HG02571 (cell line): ENCODE measurements around the gene RASIP1.
"Not testable (repeated sequence)": the region's sequence is repeated elsewhere in the genome, so short reads cannot be mapped to it uniquely, and the experiment has no call there.

ENCODE experiments used
- ATAC-seq: cut with Tn5 transposase; IDR thresholded peaks from one replicate; pipeline ENCODE4 v1.9.1; 2021; ENCODE audit warnings: mild to moderate bottlenecking, moderate library complexity; ENCODE audit not compliant: unreplicated experiment

RASIP1 gene

GRCh38 chr19:48735031-48735615 lies 5.3 kb downstream of the RASIP1 start:
- ATAC-seq, result no peak

GRCh38 chr19:48734625-48735024 lies 5.8 kb downstream of the RASIP1 start:
- ATAC-seq, result no peak

- no peak for ATAC-seq
Observed at GRCh38 chr19:48731452-48731851, 9.0 kb downstream of the RASIP1 start.

- no peak for ATAC-seq
Observed at GRCh38 chr19:48728911-48729664, 11.3 kb downstream of the RASIP1 start.

- no peak for ATAC-seq
Observed at GRCh38 chr19:48726556-48726955, 13.9 kb downstream of the RASIP1 start.

- no peak for ATAC-seq
Observed at GRCh38 chr19:48724796-48725753, 15.3 kb downstream of the RASIP1 start.

GRCh38 chr19:48722196-48722708 lies 18.2 kb downstream of the RASIP1 start:
- ATAC-seq, result no peak

GRCh38 chr19:48720613-48721296 lies 19.7 kb downstream of the RASIP1 start:
- ATAC-seq, result peak; percentile 75

GRCh38 chr19:48720251-48720612 lies 20.2 kb downstream of the RASIP1 start:
- no peak for ATAC-seq

- ATAC-seq, result no peak
Observed at GRCh38 chr19:48719263-48720171, 20.9 kb downstream of the RASIP1 start, which contains the start of gene MAMSTR. Gene MAMSTR, minus strand, starts transcription at chr19:48719725. Its CDS starts 694 bp downstream, at chr19:48719031.

- ATAC-seq, result no peak
Observed at GRCh38 chr19:48718711-48719231, 21.6 kb downstream of the RASIP1 start.

- ATAC-seq, result not testable (repeated sequence)
Observed at GRCh38 chr19:48718106-48718505, 22.3 kb downstream of the RASIP1 start.

- no peak for ATAC-seq
Observed at GRCh38 chr19:48716562-48717291, 23.7 kb downstream of the RASIP1 start.

- ATAC-seq, result no peak
Observed at GRCh38 chr19:48715681-48716171, 24.7 kb downstream of the RASIP1 start.

GRCh38 chr19:48714759-48715675 lies 25.4 kb downstream of the RASIP1 start:
- no peak for ATAC-seq

- peak; percentile 81 for ATAC-seq
Observed at GRCh38 chr19:48713864-48714755, 26.3 kb downstream of the RASIP1 start.
